Kidney (tissue), 14 donors: Measurements from ENCODE around the gene HSD11B1L. TPM values are rescaled to one million over a fixed set of nuclear protein-coding genes. Genes with fewer than 3 reads are reported as not detected.

Experiments
- DNase-seq, 5 donors: peaks; one replicate each; pipeline ENCODE4 v3.0.0-alpha.2; 2013 to 2020
- FAIRE-seq: peaks from 2 replicates; lab custom pipeline; 2012; peaks lifted over from hg19 to GRCh38; lab: Jason Lieb, UNC
- H3K27ac ChIP-seq, 2 donors: one replicate each; pipeline ENCODE4 v1.7.0; 2013; ENCODE audit warnings: low read depth in 2 of 2, low read length in 2 of 2, inconsistent platforms in 1 of 2
- H3K27me3 ChIP-seq: one replicate; pipeline ENCODE4 v1.7.1; 2013; ENCODE audit warnings: low read length, inconsistent platforms; ENCODE audit not compliant: control insufficient read depth, insufficient read depth
- H3K36me3 ChIP-seq, 3 donors: one replicate each; pipeline versions ENCODE4 v1.7.0 to v1.7.1; 2013; ENCODE audit warnings: low read length in 3 of 3, control low read depth in 1 of 3, inconsistent platforms in 1 of 3; ENCODE audit not compliant: insufficient read depth in 3 of 3, control insufficient read depth in 2 of 3
- H3K4me1 ChIP-seq, 3 donors: one replicate each; pipeline versions ENCODE4 v1.7.0 to v1.7.1; 2013; ENCODE audit warnings: low read length in 3 of 3, inconsistent platforms in 1 of 3, low read depth in 1 of 3; ENCODE audit not compliant: control insufficient read depth in 2 of 3, insufficient read depth in 2 of 3
- H3K4me3 ChIP-seq, 3 donors: one replicate each; pipeline versions ENCODE4 v1.7.0 to v1.8.1; 2013; ENCODE audit warnings: low read length in 3 of 3, control low read depth in 1 of 3, inconsistent platforms in 1 of 3
- H3K9ac ChIP-seq, 3 donors: one replicate each; pipeline versions ENCODE4 v1.7.0 to v1.7.1; 2013; ENCODE audit warnings: low read length in 3 of 3, control low read depth in 1 of 3, inconsistent platforms in 1 of 3
- H3K9me3 ChIP-seq, 3 donors: one replicate each; pipeline versions ENCODE4 v1.7.0 to v1.7.1; 2013; ENCODE audit warnings: low read length in 3 of 3, control low read depth in 1 of 3, inconsistent platforms in 1 of 3; ENCODE audit not compliant: control insufficient read depth in 2 of 3, insufficient read depth in 1 of 3
- CTCF ChIP-seq: IDR thresholded peaks from 3 replicates; pipeline ENCODE4 v1.5.1; 2012; ENCODE audit warnings: mild to moderate bottlenecking, moderate library complexity, borderline replicate concordance; ENCODE audit not compliant: insufficient read depth; ENCODE audit errors: extremely low read depth
- intact Hi-C: fragments of 100-400 bp; cut with DNase I; formaldehyde crosslinking; loops from one replicate; pipeline ENCODE4 v1.11.1; 2022
- polyA plus RNA-seq: library from polyadenylated mRNA; stranded (reverse); fragments of 350-450 nt; fragmentation: Illumina TruSeq; extraction: RNeasy Lipid Tissue Mini Kit (QIAGEN cat#74804); gene quantifications from one replicate; pipeline ENCODE4 v1.2.3, GENCODE V29; 2014; ENCODE audit warnings: low read depth, low replicate concordance; ENCODE audit not compliant: insufficient read depth
- total RNA-seq: library from RNA; stranded (reverse); fragmentation: NEBNext Ultra II Directional; extraction: Animal tissue kit (Norgen Biotek cat#: 25700); gene quantifications from one replicate; pipeline ENCODE4 v1.2.1, GENCODE V29; 2021
- donor health status: control.
- donor health status: control.
- donor health status: control.
- donor health status: control.
- donor health status: control.
- donor health status: DM: yes; HTN: yes; CAD: no.
- donor health status: Normal renal cell carcinoma (clear cell type).

The HSD11B1L gene
- total and polyA plus RNA-seq, 2 donors from 2014 or later, result 7.8 to 29.9 TPM

- Histone ChIP-seq H3K27ac (no peak overlapping the region), H3K4me3 (no peak overlapping the region), H3K9me3 (no peaks in the 10 kb centered on the region), H3K4me1 (peaks cover 0 to 11% (median 4%) of the 10 kb centered on the region in 3 donors), H3K27me3 (no peaks in the 10 kb centered on the region), H3K9ac (no peak overlapping the region), H3K36me3 (peaks cover 2 to 28% (median 9%) of the 10 kb centered on the region in 3 donors)
- TF ChIP-seq CTCF, result no peak
- DNase-seq (no peak), FAIRE-seq (no peak)
- intact Hi-C loops, result no loop called here
Measured at GRCh38 chr19:5693195-5694166, 12.7 kb downstream of the HSD11B1L start.

- Histone ChIP-seq H3K9ac (no peak overlapping the region), H3K9me3 (no peaks in the 10 kb centered on the region), H3K27ac (no peak overlapping the region), H3K36me3 (peaks cover 2 to 28% (median 12%) of the 10 kb centered on the region in 3 donors), H3K27me3 (no peaks in the 10 kb centered on the region), H3K4me3 (no peak overlapping the region), H3K4me1 (peaks cover 0 to 11% (median 4%) of the 10 kb centered on the region in 3 donors)
- intact Hi-C loops, result no loop called here
- TF ChIP-seq CTCF, result no peak
- FAIRE-seq (no peak), DNase-seq (peak in 1 of 5 donors; percentile 43)
Measured at GRCh38 chr19:5694167-5694955, 13.5 kb downstream of the HSD11B1L start.

GRCh38 chr19:5694956-5695648 is 14.3 kb downstream of the HSD11B1L start:
- FAIRE-seq (no peak), DNase-seq (no peak)
- Histone ChIP-seq H3K27ac (no peak overlapping the region), H3K4me1 (peaks cover 0 to 9% (median 4%) of the 10 kb centered on the region in 3 donors), H3K4me3 (no peak overlapping the region), H3K9ac (no peak overlapping the region), H3K27me3 (no peaks in the 10 kb centered on the region), H3K36me3 (peaks cover 2 to 28% (median 12%) of the 10 kb centered on the region in 3 donors), H3K9me3 (no peaks in the 10 kb centered on the region)
- intact Hi-C loops, result no loop called here
- TF ChIP-seq CTCF, result no peak
